Prostate gland (tissue), 2 donors: ENCODE results near the gene DPAGT1.

ENCODE experiments used
- POLR2AphosphoS5 ChIP-seq: sonication (generic); formaldehyde crosslinking; IDR thresholded peaks from one replicate; pipeline ENCODE4 v1.6.1; 2017; ENCODE audit warnings: antibody characterized with exemption
- TF ChIP-seq, protein P1 (sequence below), 4 experiments: fragments of 200-600 bp in 2 of 4; fragments of 450-650 bp in 2 of 4; sonication (generic) in 2 of 4; IDR thresholded peaks; 1 replicate in 3 of 4; 2 replicates in 1 of 4; pipeline ENCODE4 v1.5.1; 2016 to 2019; ENCODE audit warnings: antibody characterized with exemption in 4 of 4, mild to moderate bottlenecking in 2 of 4, moderate library complexity in 2 of 4

DNA sequence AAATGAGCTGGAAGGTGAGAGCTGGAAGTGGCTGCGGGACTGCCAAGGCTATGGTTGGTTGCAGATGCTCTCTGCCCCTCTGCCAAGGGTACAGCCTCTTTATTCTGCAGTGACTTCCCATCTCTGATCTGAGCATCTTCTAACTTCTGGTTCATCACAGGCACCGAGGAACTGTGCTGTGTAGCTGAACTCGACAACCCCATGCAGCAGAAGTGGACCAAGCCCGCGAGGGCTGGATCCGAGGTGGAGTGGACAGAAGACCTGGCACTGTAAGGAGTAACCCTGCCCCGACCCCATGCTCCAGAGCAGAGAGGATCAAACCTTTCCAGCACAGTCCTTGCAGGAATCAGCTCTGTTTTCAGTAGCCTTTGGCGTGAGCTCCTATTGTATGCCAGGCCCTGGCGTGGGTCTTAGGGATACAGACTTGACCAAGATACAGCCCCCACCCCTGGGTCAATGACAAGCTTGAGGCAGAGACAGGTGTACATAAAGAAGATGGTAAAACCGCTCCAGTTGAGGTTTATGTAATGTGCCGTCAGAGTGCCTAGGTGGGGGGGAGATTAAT lies 9.8 kb upstream of the DPAGT1 start:
- TF ChIP-seq, protein P1, sequence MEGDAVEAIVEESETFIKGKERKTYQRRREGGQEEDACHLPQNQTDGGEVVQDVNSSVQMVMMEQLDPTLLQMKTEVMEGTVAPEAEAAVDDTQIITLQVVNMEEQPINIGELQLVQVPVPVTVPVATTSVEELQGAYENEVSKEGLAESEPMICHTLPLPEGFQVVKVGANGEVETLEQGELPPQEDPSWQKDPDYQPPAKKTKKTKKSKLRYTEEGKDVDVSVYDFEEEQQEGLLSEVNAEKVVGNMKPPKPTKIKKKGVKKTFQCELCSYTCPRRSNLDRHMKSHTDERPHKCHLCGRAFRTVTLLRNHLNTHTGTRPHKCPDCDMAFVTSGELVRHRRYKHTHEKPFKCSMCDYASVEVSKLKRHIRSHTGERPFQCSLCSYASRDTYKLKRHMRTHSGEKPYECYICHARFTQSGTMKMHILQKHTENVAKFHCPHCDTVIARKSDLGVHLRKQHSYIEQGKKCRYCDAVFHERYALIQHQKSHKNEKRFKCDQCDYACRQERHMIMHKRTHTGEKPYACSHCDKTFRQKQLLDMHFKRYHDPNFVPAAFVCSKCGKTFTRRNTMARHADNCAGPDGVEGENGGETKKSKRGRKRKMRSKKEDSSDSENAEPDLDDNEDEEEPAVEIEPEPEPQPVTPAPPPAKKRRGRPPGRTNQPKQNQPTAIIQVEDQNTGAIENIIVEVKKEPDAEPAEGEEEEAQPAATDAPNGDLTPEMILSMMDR (IDR thresholded peaks at IDR 0.05), result no peak
- TF ChIP-seq POLR2AphosphoS5, result no peak
